Smooth muscle cell (in vitro differentiated cells): ENCODE measurements around the gene ESYT3. TPM values are rescaled to one million over a fixed set of nuclear protein-coding genes. Genes with fewer than 3 reads are reported as not detected.

ENCODE experiments used
- DNase-seq: peaks from one replicate; lab custom pipeline; 2025; ENCODE audit not compliant: unreplicated experiment; lab: John Stamatoyannopoulos, UW
- H2AFZ ChIP-seq: fragments of 200-600 bp; sonication (generic); 2 replicates; pipeline ENCODE4 v1.6.0; 2016; ENCODE audit warnings: antibody characterized with exemption, low read depth, mild to moderate bottlenecking
- H3F3A ChIP-seq: fragments of 200-600 bp; sonication (generic); 2 replicates; pipeline ENCODE4 v1.6.0; 2017; ENCODE audit warnings: antibody characterized with exemption, low read depth
- H3K27ac ChIP-seq: fragments of 200-600 bp; sonication (generic); 2 replicates; pipeline ENCODE4 v1.5.1; 2016; ENCODE audit warnings: low read depth, mild to moderate bottlenecking
- H3K27me3 ChIP-seq: fragments of 200-600 bp; sonication (generic); 2 replicates; pipeline ENCODE4 v1.6.1; 2016; ENCODE audit warnings: low read depth, mild to moderate bottlenecking
- H3K36me3 ChIP-seq: fragments of 200-600 bp; sonication (generic); 2 replicates; pipeline ENCODE4 v1.5.1; 2016; ENCODE audit warnings: low read depth
- H3K4me1 ChIP-seq: fragments of 200-600 bp; sonication (generic); 2 replicates; pipeline ENCODE4 v1.5.1; 2016; ENCODE audit warnings: low read depth
- H3K4me2 ChIP-seq: fragments of 200-600 bp; sonication (generic); 2 replicates; pipeline ENCODE4 v1.6.0; 2016; ENCODE audit warnings: mild to moderate bottlenecking
- H3K4me3 ChIP-seq: fragments of 200-600 bp; sonication (generic); 2 replicates; pipeline ENCODE4 v1.5.1; 2016; ENCODE audit warnings: mild to moderate bottlenecking
- H3K79me2 ChIP-seq: fragments of 200-600 bp; sonication (generic); 2 replicates; pipeline ENCODE4 v1.6.0; 2016; ENCODE audit warnings: low read depth, mild to moderate bottlenecking
- H3K9ac ChIP-seq: fragments of 200-600 bp; sonication (generic); 2 replicates; pipeline ENCODE4 v1.6.0; 2016; ENCODE audit warnings: low read depth
- H3K9me3 ChIP-seq: fragments of 200-600 bp; sonication (generic); replicated peaks from 2 replicates; pipeline ENCODE4 v1.5.1; 2016; ENCODE audit warnings: low read depth
- H4K20me1 ChIP-seq: fragments of 200-600 bp; sonication (generic); 2 replicates; pipeline ENCODE4 v1.6.0; 2016; ENCODE audit warnings: low read depth
- WGBS: methylation state at CpG from one replicate; pipeline ENCODE4 v1.1.7; 2016; ENCODE audit warnings: low lambda C conversion rate; 5-methylcytosine and 5-hydroxymethylcytosine counted together
- polyA plus RNA-seq: library from polyadenylated mRNA; unstranded; fragments of >200 nt; fragmentation: Nextera tagmentation; extraction: Ambion mirVana; gene quantifications from 2 replicates; pipeline ENCODE4 v1.2.1, GENCODE V29; 2016
- total RNA-seq: library from RNA; depleted of rRNA; stranded (reverse); fragments of >200 nt; gene quantifications from 2 replicates; pipeline ENCODE4 v1.2.3, GENCODE V29; 2014
- TF ChIP-seq, protein P1 (sequence below): fragments of 200-600 bp; sonication (generic); IDR thresholded peaks from 2 replicates; pipeline ENCODE4 v1.5.1; 2017; ENCODE audit warnings: borderline replicate concordance, mild to moderate bottlenecking, antibody characterized with exemption; ENCODE audit not compliant: insufficient read depth, poor library complexity, severe bottlenecking

ESYT3 gene
- total and polyA plus RNA-seq, 2 experiments from 2014 or later = 1.2 to 5.5 TPM

DNA sequence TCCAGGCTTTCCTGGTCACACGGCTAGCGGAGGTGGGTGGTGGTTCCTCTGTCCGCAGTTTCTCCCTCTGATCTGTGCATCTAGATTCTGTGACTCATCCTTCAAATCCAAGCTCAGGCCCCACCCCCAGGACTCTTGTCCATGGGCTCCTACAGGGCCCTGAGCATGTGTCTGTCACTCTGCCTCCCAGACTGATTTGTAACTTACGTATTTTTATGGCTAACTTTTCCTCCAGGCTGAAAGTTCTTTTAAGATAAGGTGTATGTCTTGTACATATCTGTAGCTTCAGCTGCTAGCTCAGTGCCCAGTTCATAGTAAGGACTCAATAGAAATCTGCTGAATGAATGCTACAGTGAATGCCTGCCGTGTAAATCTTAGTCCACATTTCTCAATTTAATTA, 8.0 kb downstream of the ESYT3 start:
- Histone ChIP-seq H3K27ac (peak overlapping the region; percentile 83), H4K20me1 (no peaks in the 10 kb centered on the region), H3K4me2 (peak overlapping the region; percentile 74), H3K27me3 (no peaks in the 10 kb centered on the region), H3K4me3 (no peak overlapping the region), H3F3A (peaks cover 7% of the 10 kb centered on the region), H3K9ac (no peak overlapping the region), H3K79me2 (no peaks in the 10 kb centered on the region), H2AFZ (no peak overlapping the region), H3K9me3 (no peaks in the 10 kb centered on the region), H3K36me3 (no peaks in the 10 kb centered on the region), H3K4me1 (peaks cover 12% of the 10 kb centered on the region)
- WGBS = 16% methylated on average over 5 of the region's 5 CpGs
- DNase-seq = no peak
- TF ChIP-seq, protein P1, sequence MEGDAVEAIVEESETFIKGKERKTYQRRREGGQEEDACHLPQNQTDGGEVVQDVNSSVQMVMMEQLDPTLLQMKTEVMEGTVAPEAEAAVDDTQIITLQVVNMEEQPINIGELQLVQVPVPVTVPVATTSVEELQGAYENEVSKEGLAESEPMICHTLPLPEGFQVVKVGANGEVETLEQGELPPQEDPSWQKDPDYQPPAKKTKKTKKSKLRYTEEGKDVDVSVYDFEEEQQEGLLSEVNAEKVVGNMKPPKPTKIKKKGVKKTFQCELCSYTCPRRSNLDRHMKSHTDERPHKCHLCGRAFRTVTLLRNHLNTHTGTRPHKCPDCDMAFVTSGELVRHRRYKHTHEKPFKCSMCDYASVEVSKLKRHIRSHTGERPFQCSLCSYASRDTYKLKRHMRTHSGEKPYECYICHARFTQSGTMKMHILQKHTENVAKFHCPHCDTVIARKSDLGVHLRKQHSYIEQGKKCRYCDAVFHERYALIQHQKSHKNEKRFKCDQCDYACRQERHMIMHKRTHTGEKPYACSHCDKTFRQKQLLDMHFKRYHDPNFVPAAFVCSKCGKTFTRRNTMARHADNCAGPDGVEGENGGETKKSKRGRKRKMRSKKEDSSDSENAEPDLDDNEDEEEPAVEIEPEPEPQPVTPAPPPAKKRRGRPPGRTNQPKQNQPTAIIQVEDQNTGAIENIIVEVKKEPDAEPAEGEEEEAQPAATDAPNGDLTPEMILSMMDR = no peak

DNA sequence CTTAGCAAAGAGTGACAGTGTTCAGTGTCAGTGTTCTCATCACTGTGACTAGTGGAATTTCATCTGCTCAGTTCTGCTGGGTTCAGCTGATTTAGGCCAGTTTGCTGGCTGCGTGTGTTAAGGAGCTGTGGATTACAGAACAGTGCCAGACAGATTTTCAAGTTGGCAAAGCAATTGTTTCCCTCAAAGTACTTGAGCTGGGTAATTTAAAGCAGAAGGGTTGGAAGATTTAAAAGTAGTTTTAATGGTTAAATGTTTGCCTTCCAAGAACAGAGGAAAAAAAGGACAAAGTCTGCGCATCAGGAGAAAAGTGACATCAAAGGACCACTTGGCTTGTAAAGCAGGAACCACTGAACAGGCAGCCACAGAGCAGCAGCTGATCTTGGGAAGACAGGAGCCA, 8.7 kb downstream of the ESYT3 start:
- Histone ChIP-seq H3K9ac (no peak overlapping the region), H3K4me1 (peaks cover 12% of the 10 kb centered on the region), H3K79me2 (no peaks in the 10 kb centered on the region), H2AFZ (no peak overlapping the region), H3K9me3 (no peaks in the 10 kb centered on the region), H3K27me3 (no peaks in the 10 kb centered on the region), H3K36me3 (no peaks in the 10 kb centered on the region), H3K4me2 (peak overlapping the region; percentile 74), H3F3A (peaks cover 7% of the 10 kb centered on the region), H4K20me1 (no peaks in the 10 kb centered on the region), H3K27ac (peak overlapping the region; percentile 83), H3K4me3 (no peak overlapping the region)
- WGBS = 47% methylated on average over 2 of the region's 2 CpGs
- no peak for DNase-seq
- TF ChIP-seq, protein P1 = no peak

DNA sequence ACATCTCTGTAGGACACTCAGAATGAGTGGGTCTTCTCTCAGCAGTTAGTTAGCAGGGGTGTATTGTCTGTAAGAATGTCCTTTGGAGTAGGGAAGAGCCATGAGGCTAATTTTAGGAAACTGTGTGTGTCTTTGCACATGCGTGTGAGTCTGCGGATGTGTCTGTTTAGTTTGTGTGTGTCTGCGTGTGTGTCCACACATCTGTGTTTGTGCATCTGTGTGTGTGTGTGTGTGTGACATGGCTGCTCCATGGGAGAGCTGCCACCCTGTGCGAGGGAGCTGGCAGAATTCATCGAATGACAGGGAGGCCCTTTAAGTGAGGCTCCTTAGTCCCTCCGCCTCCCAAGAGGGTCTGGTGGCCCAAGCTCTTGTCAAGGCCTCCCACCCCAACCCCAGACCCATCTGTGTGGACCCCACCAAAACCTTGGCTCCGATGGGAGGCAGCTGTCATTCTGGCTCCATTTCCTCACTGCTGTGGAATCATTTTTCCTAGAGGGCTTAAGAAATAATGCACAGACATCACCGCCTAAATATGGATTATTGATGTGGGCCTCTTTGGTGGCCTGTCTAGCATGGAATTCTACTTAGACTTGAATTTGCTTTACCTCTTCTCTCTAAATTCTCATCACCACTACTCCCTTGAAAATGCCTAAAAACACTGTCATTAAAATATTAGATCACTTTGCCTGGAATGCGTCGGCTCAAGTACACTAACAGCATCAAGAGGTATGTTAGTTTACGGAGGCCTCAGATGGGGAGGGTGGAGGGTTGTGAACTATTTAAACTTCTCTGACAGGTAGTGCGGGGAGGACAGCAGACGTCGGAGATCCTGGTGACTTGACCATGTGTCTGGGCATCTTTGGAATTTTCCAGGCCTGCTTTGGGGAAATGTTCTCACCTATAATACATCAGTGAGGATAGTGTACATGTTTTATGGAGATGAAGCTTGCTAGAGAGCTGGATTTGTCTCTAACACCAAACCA, 9.4 kb downstream of the ESYT3 start:
- TF ChIP-seq, protein P1 = no peak
- 78% methylated on average over 12 of the region's 14 CpGs for WGBS
- H4K20me1 ChIP-seq = no peaks in the 10 kb centered on the region
- no peaks in the 10 kb centered on the region for H3K27me3 ChIP-seq
- H3F3A ChIP-seq = peaks cover 7% of the 10 kb centered on the region
- peaks cover 12% of the 10 kb centered on the region for H3K4me1 ChIP-seq
- no peak overlapping the region for H3K4me2 ChIP-seq
- H3K9ac ChIP-seq = no peak overlapping the region
- H2AFZ ChIP-seq = no peak overlapping the region
- no peak for DNase-seq
- no peaks in the 10 kb centered on the region for H3K36me3 ChIP-seq
- H3K27ac ChIP-seq = peak overlapping the region; percentile 83
- H3K9me3 ChIP-seq = no peaks in the 10 kb centered on the region
- no peak overlapping the region for H3K4me3 ChIP-seq
- no peaks in the 10 kb centered on the region for H3K79me2 ChIP-seq
